ENCODE data around the gene EMC6.
"Not testable (repeated sequence)": the region's sequence is repeated elsewhere in the genome, so short reads cannot be mapped to it uniquely, and the experiment has no call there.

The EMC6 gene

DNA sequence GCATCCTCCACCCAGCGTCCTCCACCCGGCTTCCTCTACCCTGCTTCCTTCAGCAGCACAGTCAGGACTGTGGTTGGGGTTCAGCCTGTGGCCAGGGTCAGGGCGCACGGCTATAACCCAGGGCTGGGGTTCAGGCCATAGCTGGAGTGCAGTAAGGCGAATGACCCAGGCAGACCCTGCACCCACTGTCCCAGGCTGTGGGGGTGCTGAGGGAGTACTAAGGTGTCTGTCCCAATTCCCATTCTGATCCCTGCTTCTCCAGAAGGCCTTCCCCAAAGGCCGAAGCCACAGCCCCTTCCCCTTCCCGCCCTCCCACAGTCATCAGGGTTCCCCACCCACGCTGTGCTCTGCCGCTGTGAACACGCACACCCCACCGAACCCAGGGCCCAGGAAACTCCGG is 12.4 kb downstream of the EMC6 start:
- no peak for DNase-seq (ENCODE audit: low spot score)
- FAIRE-seq: no peak

DNA sequence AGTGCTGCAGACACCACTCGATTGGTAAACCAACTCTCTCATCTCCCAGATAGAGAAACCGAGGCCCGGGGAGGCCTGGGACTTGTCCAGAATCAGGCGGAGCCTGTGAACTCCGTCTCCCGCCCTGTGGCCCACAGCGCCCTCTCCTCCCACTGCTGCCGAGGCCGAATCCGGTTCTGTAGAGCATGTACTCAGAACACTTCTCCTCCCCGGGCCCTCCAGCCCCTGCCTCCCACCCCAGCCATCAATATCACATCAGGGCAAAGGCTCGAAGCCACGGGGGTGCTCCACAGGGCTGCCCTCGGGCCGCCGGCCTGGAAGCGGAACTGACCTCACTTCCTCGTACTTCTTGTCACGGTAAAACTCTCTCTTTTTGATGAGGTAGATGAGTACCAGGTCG is 13.0 kb downstream of the EMC6 start:
- DNase-seq (ENCODE audit: low spot score) (no peak), FAIRE-seq (no peak)

DNA sequence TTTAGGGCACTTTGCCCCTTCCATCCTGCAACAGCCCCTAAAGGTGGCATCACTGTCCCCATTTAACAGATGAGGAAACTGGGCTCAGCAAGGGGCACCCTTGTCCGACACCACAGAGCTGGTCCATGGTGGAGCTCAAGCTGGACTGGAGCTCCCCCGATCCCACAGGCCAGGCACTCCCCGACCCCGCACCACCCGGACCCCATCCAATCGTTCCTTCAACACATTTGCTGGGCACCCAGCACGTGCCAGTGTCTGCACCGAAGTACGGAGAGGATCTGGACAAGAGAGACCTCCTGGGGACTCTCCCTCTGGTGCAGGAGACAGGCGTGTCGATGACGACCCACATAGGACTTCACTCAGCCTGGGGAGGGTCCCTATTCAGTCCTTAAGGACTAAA is 13.4 kb downstream of the EMC6 start:
- DNase-seq (ENCODE audit: low spot score) (no peak), FAIRE-seq (no peak)

DNA sequence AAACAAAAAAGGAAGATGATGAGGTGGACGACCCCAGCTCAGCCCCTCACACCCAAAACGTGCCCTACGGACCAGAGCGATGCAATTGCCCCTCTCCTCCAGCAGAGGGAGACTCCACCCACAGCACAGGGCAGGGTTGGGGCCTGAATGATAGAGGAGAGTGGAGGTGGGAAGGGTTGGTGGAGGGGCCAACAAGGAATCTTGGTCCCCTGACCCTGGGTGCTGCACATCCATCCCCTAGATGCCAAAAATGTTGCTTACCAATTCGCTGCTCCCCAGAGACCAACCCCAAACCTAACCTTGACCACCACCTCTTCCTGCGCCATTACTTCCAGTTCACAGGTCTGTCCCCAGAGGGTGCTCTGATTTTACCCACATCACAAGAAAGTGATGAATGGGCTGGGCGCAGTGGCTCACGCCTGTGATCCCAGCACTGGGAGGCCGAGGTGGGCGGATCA is 14.5 kb downstream of the EMC6 start:
- peak; percentile 59 for DNase-seq (ENCODE audit: low spot score)
- no peak for FAIRE-seq

DNA sequence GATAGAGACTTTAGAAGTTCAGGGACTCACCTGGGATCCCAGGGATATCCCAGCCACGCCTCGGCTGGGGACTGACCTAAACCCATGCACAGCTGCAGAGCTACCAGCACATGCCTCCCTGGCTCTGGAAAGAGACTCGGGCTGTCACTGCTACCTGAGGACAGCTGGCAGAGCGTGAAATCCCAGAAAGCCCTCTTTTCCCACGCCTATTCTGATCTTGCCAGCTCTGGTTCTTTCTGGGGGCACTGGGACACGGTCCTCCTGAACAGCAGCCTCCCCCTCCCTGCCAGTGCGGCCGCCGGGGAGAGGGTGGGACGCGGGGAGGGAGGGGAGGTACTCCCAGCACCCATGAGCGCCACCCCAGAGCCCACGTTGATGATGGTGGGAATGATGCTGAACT is 16.6 kb downstream of the EMC6 start:
- FAIRE-seq (no peak), DNase-seq (ENCODE audit: low spot score) (no peak)

DNA sequence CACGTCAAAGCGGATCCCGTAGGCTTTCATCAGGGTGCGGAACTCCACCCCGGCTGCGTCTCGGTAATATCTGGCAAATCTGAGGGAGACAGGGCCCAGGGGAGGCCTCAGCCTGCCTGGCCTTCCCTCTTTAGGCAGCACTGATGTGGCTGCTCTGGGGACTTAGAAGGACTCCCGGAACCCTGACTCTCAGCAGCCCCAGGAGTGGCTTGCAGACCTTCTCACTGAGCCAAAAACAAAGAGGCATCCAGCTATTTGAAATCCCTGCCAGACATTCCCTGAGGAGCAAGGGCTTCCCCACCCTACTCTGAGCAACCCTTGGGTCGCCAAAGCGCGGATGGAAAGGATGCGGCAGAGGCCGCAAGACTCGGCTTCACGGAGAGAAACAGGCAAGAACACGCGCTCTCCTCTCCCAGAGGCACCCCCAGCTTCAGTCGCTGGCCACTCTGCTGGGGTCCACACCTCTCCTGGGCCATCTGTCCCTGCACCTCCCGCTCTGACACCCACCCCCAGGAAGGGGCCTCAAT is 19.5 kb downstream of the EMC6 start:
- FAIRE-seq: no peak

DNA sequence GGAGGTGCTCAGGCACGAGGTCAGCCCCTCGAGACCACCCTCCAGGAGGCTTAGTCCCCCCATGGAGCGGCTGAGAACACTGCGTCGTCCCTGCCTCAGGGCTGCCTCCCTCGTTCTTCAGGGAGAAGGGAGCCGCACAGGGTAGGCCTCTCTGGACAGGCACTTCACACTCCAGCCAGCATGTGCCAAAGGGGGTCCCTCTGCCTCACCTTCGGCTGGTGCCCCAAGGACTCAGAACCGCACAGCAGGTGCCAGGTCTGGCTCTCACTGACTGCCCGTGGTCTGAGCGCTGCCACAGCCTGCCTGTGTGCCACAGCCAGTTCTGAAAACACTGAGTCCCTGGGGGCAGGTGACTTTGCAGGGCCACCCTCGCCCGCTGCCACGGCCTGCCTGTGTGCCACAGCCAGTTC is 20.2 kb downstream of the EMC6 start:
- no peak for DNase-seq (ENCODE audit: low spot score)

More for the DNA sequence above, 19.5 kb downstream of the EMC6 start:
- DNase-seq (ENCODE audit: low spot score): no peak

DNA sequence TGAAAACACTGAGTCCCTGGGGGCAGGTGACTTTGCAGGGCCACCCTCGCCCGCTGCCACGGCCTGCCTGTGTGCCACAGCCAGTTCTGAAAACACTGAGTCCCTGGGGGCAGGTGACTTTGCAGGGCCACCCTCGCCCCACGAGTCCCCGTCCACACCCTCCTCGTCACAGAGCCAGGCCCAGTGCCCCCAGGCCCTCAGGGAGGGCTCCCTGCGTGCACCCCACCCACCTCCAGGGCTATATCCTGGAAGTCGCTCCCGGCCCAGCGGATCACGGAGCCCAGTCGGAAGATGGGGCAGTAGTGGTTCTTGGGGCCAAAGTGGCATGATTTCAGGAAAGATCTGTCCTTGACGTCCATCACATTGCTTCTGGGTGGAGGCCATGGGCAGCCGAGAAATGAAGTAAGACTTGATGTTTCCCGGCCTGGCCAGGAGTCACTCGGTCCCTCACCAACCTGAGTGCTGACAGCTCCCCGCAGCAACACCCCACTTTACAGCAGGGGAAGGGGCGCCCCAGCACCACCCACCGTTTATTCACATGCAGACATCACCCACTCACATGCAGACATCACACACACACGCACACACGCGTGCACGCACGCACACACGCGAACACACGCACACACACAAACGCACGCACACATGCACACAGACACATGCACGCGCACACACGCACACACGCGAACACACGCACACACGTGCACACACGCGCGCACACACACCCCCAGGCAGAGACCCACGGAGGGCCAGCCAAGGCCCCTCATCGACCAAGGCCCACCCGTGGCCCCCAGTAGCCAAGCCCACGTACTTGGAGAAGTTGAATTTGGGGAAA is 20.9 kb downstream of the EMC6 start:
- DNase-seq (ENCODE audit: low spot score) (no peak), FAIRE-seq (peak; percentile 62)

More for the DNA sequence above, 20.2 kb downstream of the EMC6 start:
- no peak for FAIRE-seq

DNA sequence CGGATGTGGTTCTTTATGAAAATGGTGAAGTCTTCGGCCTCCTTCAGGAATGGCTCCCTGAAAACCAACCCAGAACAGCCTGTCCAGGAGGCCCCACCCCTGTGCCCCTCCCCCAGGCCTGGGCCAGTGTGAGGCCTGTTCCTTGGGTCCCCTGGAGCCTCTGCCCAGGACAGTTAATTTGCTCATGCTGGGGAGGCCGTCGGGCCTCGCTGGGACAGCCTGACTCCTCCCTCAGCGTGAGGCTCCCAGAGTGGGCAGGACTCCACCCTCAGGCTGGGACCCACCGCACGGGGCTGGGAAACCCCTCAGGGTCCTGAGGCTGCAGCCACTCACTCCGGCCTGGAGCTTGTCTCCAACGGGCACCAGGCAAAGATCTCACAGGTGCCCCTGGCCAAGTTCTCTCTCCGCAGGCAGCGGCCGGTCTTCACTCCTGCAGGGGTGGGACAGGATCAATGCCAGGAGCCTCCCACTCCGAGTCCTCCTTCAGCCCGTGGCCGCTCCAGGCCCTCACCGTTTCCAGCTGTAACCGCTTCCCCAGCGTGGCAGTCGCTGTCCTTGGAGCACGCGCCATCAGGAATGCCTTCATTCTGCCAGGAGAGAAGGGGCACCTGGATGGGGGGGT is 21.6 kb downstream of the EMC6 start:
- FAIRE-seq (no peak), DNase-seq (ENCODE audit: low spot score) (no peak)

DNA sequence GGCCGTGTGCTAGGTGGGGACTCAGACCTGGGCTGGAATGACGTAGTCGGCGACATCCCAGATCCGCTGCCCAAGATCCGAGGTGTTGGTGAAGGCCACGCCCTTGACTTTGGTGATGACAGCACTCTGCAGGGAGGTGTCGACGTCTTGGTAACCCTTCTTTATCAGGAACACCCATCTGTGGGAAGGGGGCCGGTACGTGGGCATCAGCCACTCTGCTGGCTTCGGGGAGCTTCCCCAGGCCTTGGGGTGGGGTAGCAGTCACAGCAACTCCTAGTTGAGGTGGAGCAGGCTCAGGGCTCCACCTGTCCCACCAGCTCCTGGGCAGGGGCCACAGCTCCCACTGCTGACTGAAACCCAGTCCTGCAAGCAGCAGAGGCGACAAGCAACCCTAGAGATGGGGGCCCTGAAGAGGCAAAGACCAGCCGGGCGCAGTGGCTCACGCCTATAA is 23.0 kb downstream of the EMC6 start:
- no peak for FAIRE-seq
- no peak for DNase-seq (ENCODE audit: low spot score)

DNA sequence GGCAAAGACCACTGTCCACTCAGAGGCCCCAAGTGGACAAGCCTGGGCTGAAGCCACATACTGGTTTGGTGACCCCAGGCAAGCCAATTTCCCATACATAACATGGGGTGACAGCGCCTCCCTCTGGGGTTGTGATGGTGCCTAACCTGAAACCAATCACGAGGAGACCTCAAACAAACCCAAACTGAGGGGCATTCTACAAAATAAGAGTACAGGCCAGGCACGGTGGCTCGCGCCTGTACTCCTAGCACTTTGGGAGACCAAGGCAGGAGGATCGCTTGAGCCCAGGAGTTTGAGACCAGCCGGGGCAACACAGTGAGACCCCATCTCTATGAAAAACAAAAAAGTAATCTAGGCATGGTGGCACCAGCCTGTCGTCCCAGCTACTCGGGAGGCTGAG is 23.7 kb downstream of the EMC6 start:
- no peak for FAIRE-seq
- no peak for DNase-seq (ENCODE audit: low spot score)

DNA sequence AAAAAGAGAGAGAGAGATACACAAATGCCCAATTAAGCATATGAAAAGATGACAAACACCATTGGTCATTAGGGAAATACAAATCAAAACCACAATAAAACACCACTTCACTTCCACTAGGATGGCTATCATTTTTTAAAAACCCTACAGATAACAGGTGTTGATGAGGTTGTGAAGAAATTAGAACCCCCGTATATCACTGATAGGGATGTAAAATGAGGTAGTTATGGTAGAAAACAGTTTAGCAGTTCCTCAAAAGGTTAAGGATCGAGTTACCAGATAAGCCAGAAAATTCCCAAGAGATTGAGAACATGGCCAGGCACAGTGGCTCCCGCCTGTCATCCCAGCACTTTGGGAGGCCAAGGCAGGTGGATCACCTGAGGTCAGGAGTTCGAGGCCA is 24.5 kb downstream of the EMC6 start:
- FAIRE-seq (no peak), DNase-seq (ENCODE audit: low spot score) (no peak)

DNA sequence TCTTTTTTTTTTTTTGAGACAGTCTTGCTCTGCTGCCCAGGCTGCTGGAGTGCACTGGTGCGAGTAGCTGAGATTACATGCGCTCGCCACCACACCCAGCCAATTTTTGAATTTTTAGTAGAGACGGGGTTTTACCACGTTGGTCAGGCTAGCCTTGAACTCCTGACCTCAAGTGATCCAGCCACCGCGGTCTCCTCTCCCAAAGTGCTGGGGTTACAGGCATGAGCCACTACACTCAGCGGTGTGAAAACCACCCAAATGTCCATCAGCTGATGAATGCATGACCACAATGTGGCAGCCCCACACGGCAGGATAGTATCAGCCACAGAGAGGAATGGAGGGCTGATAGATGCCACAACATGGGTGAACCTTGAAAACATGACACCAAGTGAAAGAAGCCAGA is 25.2 kb downstream of the EMC6 start:
- no peak for FAIRE-seq
- DNase-seq (ENCODE audit: low spot score): no peak

DNA sequence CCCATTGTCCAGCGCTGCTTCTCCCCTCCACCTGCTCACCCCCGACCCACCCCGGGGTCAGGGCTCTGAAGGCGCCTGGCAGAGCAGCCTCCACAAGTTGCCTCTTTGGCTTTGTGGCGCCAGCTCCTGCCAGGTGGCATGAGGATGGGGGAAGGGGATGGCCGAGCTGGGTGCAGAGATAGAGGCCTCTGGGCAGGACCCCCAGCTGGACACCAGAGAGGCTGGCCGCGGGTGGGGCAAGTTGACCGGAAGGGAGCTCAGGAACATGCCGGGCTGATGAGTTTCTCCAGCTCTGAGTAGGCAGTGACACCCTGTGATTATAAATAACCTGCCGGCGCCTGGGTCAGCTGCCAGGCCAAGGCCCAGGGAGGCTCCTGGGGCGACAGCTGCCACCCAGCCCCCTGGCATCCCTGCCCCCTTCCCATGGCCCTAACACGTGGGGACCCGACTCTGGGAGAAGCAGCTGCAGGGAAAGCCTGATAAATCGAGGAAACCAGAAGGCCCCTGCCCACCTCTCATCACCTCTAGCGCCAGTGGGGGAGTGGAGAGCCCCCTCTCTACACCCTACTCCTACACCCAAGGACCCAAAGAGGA is 26.6 kb downstream of the EMC6 start:
- FAIRE-seq (no peak), DNase-seq (ENCODE audit: low spot score) (no peak)

DNA sequence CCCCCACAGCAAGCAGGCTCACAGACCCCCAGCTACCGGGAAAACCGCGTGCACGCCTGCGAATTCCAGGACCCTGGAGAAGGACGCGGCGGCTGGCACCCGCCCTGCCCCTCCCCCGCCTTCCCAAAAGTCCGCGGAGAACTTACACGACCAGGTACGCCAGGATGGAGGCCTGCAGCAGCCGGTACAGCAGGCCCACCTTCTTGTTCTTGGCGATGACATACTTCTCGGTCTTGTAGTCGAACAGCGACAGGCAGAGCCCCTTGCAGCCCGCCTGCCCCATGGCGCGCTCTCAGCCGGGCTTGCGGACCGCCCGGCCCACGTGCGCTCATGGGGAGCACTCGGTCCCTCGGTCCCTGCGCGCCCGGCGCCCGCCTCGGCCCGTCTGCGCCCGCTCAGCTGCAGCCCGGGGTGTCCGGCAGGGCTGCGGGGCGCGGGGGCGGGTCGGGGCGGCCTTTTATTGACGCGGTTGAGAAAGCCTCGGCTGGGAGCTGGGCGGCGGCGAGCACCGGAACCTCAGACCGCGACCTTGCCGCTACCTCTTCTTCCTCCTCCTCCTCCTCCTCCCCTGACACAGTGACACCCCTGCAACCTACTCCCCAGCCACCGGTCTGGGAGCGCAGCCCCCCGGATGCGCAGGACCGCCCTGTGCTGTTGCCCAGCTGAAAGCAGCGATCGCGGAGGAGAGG is 27.3 kb downstream of the EMC6 start, which contains the start of gene P2RX5:
Gene P2RX5 (minus strand): TSS at position 433 of the 689 bp plus-strand sequence. CDS start 150 bp downstream, at position 283.
- DNase-seq (ENCODE audit: low spot score): no peak
- FAIRE-seq: no peak

DNA sequence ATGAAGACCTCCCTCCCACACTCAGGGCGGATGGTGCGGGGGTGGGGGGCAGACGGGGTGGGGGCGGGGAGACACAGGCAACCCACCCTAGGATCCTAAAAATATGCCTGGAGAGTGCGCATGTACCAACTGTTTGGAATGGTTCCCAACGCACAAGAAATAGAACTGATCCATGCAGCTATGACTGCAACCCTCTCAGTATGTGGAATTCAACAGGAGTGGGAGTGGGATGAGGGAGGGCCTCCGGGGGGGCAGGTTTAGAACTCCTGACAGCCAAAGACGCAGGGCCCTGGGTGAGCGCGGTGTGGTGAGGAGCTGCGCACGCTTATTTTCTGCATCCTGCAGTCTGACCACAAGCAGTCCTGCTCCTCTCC is 28.5 kb downstream of the EMC6 start:
- DNase-seq (ENCODE audit: low spot score) (no peak), FAIRE-seq (no peak)

DNA sequence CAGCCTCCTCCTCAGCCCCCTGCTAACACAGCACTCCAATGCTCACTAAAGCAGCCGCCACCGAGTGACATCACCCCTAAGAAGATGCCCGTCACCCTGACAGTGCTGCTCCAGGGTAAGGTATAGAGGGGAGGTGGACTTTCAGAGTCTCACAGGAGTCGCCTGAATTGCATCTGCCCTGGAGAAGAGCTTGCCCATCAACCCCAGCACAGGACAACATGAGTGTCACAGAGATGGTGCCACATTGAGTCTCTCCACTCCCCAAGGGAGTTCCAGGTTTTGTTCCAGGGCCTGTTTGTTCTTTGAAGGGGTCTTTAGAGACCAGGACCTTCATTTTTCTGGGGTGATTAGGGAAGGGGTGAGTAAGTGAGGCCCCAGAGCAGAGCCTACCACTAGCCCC is 29.5 kb downstream of the EMC6 start:
- no peak for DNase-seq (ENCODE audit: low spot score)
- no peak for FAIRE-seq

DNA sequence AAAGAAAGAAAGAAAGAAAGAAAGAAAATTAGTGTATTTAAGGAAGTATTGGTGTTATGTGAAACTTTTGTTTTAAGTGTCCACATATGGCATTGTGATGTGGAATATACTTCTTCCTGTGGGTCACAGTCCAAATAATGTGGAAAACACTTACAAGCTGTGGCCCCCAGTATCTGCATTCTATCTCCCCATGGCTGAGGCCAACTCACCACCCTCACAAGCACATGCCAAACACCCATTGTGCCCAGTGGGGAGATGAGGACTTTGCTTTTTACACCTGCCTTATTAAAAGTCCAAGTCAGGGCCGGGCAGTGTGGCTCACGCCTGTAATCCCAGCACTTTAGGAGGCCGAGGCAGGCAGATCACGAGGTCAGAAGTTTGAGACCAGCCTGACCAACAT is 31.3 kb downstream of the EMC6 start:
- FAIRE-seq (no peak), DNase-seq (ENCODE audit: low spot score) (no peak)

DNA sequence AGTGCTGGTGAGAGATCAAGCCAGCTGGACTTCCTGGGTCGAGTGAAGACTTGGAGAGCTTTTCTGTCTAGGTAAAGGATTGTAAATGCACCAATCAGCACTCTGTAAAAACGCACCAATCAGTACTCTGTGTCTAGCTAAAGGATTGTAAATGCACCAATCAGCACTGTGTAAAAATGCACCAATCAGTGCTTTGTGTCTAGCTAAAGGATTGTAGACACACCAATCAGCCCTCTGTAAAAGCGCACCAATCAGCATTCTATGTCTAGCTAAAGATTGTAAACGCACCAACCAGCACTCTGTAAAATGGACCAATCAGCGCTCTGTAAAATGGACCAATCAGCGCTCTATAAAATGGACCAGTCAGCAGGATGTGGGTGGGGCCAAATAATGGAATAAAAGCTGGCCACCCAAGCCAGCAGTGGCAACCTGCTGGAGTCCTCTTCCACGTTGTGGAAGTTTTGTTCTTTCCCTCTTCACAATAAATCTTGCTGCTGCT is 33.5 kb downstream of the EMC6 start:
- FAIRE-seq: not testable (repeated sequence)

DNA sequence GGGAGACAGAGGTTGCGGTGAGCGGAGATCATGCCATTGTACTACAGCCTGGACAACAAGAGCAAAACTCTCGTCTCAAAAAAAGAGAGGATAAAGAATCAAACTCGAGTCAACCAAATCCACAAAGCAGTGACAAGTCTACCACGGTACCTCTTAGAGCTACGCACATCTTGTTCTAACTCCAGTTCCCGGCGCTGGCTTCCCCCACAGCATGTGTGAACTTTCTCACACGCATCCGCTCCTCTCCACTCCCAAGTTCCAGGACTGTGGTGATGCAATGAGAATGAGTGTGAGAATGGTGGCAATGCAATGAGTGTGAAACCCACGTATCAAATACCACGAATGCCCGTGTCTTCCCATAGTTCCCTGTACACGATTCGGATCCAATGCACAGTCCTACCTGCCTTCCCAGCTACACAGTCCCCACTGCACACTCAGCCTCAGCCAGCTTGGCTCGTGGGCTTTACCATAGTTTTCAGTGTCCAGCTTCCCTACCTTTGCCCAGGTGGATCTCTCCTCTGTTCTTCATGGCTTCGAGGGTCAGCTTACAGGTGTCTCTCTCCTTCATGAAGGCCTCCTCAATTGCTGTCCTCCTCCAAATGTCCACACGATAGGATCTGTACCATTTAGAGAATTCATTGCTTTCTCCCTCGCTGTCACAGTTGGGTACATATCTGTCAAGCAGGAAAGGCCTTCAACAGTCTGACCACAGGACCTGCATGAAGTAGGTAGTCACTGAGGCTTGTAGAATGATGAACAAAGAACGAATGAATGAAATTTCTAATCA is 36.5 kb downstream of the EMC6 start:
- DNase-seq (ENCODE audit: low spot score) (no peak), FAIRE-seq (no peak)

More for the DNA sequence above, 33.5 kb downstream of the EMC6 start:
- DNase-seq (ENCODE audit: low spot score): not testable (repeated sequence)

DNA sequence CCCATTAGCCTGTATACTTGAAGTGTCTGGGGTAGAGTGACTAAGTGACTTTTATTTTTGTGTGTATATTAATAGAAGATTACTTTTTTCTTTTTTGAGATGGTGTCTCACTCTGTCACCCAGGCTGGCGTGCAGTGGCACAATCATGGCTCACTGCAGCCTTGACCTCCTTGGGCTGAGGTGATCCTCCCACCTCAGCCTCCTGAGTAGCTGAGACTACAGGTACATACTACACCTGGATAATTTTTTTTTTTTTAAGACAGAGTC is 37.0 kb downstream of the EMC6 start:
- DNase-seq (ENCODE audit: low spot score); FAIRE-seq: not testable (repeated sequence)
